Stomach (tissue), 4 donors: Measurements from ENCODE around the gene SUCO.

Source experiments
- CTCF ChIP-seq, 7 experiments: fragments of 450-650 bp in 4 of 7; fragments of 200-600 bp in 3 of 7; sonication (generic) in 3 of 7; IDR thresholded peaks; one replicate each; pipeline ENCODE4 v1.5.1; 2016 to 2019; ENCODE audit warnings: antibody characterized with exemption in 7 of 7, control low read depth in 2 of 7, mild to moderate bottlenecking in 1 of 7
- POLR2A ChIP-seq, 4 donors: fragments of 450-650 bp; IDR thresholded peaks; one replicate each; pipeline ENCODE4 v1.6.1; 2016; ENCODE audit warnings: antibody characterized with exemption in 4 of 4, control low read depth in 2 of 4, mild to moderate bottlenecking in 1 of 4, moderate library complexity in 1 of 4

- TF ChIP-seq CTCF (IDR thresholded peaks at IDR 0.05) (no peak), POLR2A (IDR thresholded peaks at IDR 0.05) (no peak)
These were observed 93.9 kb downstream of the SUCO start for GRCh38 chr1:172626845-172627244.
